NB4 (cell line): ENCODE results near the gene SLC2A5.

ENCODE experiments used
- POLR2A ChIP-seq: IDR thresholded peaks from 2 replicates; pipeline ENCODE4 v1.6.1; 2011; ENCODE audit warnings: mild to moderate bottlenecking; ENCODE audit not compliant: insufficient read length; ENCODE audit errors: extremely low read depth
- TF ChIP-seq, protein P1 (sequence below): IDR thresholded peaks from one replicate; pipeline ENCODE4 v1.5.1; 2012; ENCODE audit warnings: low read depth, low read length

DNA sequence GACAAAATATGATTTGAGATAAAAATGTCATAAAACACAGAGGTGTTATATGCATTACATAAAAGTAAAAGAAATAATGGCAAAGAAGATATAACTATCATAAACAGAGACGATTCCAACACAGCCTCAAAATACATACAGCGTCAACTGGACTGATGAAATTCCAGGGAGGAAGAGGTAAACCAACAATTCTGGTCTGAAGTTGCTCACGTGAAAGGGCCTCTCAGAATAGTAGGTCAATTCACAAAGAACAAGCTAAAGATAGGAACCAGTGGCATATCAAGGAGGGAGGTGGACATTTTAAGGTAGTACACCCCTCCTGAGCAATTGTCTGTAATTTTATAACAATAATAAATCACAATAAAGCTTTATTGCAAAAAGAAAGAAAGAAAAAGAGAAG lies 18.6 kb downstream of the SLC2A5 start:
- TF ChIP-seq POLR2A = no peak
- TF ChIP-seq, protein P1, sequence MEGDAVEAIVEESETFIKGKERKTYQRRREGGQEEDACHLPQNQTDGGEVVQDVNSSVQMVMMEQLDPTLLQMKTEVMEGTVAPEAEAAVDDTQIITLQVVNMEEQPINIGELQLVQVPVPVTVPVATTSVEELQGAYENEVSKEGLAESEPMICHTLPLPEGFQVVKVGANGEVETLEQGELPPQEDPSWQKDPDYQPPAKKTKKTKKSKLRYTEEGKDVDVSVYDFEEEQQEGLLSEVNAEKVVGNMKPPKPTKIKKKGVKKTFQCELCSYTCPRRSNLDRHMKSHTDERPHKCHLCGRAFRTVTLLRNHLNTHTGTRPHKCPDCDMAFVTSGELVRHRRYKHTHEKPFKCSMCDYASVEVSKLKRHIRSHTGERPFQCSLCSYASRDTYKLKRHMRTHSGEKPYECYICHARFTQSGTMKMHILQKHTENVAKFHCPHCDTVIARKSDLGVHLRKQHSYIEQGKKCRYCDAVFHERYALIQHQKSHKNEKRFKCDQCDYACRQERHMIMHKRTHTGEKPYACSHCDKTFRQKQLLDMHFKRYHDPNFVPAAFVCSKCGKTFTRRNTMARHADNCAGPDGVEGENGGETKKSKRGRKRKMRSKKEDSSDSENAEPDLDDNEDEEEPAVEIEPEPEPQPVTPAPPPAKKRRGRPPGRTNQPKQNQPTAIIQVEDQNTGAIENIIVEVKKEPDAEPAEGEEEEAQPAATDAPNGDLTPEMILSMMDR = no peak
